ENCODE measurements around the gene SAFB. TPM values are rescaled to one million over a fixed set of nuclear protein-coding genes. Genes with fewer than 3 reads are reported as not detected.

SAFB gene
- polyA plus RNA-seq, 3 donors = 12.2 to 76.6 (median 23.1) TPM

- H4K20me1 ChIP-seq (ENCODE audit: insufficient read depth, low read length) = peaks cover 52% of the 10 kb centered on the region
- Mint-ChIP-seq H3K4me3 (peak within 1 kb of the TSS; percentile 93 to 95), H3K4me1 (peaks cover 28% of the 10 kb centered on the region), H3K27me3 (ENCODE audit: low read depth in 3 of 3) (peaks cover 0 to 4% (median 0%) of the 10 kb centered on the region in 3 donors), H3K27ac (peak within 1 kb of the TSS; percentile 87 to 95 (median 94)), H3K36me3 (peaks cover 27 to 35% of the 10 kb centered on the region in 2 donors), H3K9me3 (peaks cover 0 to 8% (median 0%) of the 10 kb centered on the region in 7 donors)
- TF ChIP-seq, protein P1, sequence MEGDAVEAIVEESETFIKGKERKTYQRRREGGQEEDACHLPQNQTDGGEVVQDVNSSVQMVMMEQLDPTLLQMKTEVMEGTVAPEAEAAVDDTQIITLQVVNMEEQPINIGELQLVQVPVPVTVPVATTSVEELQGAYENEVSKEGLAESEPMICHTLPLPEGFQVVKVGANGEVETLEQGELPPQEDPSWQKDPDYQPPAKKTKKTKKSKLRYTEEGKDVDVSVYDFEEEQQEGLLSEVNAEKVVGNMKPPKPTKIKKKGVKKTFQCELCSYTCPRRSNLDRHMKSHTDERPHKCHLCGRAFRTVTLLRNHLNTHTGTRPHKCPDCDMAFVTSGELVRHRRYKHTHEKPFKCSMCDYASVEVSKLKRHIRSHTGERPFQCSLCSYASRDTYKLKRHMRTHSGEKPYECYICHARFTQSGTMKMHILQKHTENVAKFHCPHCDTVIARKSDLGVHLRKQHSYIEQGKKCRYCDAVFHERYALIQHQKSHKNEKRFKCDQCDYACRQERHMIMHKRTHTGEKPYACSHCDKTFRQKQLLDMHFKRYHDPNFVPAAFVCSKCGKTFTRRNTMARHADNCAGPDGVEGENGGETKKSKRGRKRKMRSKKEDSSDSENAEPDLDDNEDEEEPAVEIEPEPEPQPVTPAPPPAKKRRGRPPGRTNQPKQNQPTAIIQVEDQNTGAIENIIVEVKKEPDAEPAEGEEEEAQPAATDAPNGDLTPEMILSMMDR (IDR thresholded peaks at IDR 0.05) = peak; percentile 97
- peak within 1 kb of the TSS; percentile 91 for H2AFZ ChIP-seq (ENCODE audit: insufficient read depth, low read depth, low read length, poor library complexity, severe bottlenecking)
- H3K27me3 ChIP-seq (ENCODE audit: control insufficient read depth in 2 of 2, insufficient read depth in 2 of 2, low read length in 2 of 2) = no peaks in the 10 kb centered on the region
- H3K36me3 ChIP-seq (replicated peaks in 1 of 2; ENCODE audit: control insufficient read depth in 1 of 2, insufficient read depth in 2 of 2, low read length in 2 of 2) = peaks cover 36 to 37% of the 10 kb centered on the region in 2 donors
- intact Hi-C loops (cut with micrococcal nuclease) = loop anchor here (2.0 kb wide), 3 partner anchors 28 to 100 kb away; partner anchors contain the start of genes CATSPERD (in 1 of the 2), DUS3L (in 1 of the 2) and LONP1 (in 1 of the 2)
- H3K9ac ChIP-seq (ENCODE audit: insufficient read depth, low read length, poor library complexity, severe bottlenecking) = peak within 1 kb of the TSS; percentile 92
- DNase-seq = peak; percentile 94 to 97 (median 95)
- peak within 1 kb of the TSS; percentile 56 to 99 (median 95) for H3K4me3 ChIP-seq (replicated peaks in 1 of 3; ENCODE audit: low read depth in 2 of 3, low read length in 3 of 3)
- peaks cover 53% of the 10 kb centered on the region for H3K79me2 ChIP-seq (ENCODE audit: insufficient read depth, low read length)
- H3K4me1 ChIP-seq (ENCODE audit: control insufficient read depth in 1 of 2, insufficient read depth in 2 of 2, low read length in 2 of 2) = peaks cover 27 to 40% of the 10 kb centered on the region in 2 donors
- under 1% methylated on average over 68 of the region's 73 CpGs for WGBS (ENCODE audit: insufficient coverage)
- H3K9me3 ChIP-seq (replicated peaks in 1 of 2; ENCODE audit: control insufficient read depth in 1 of 2, insufficient read depth in 1 of 2, low read length in 2 of 2) = no peaks in the 10 kb centered on the region
- peak within 1 kb of the TSS; percentile 88 to 92 for H3K27ac ChIP-seq (ENCODE audit: low read depth in 1 of 2, low read length in 2 of 2)
- H3K4me2 ChIP-seq (replicated peaks; ENCODE audit: extremely low read depth, low read length, poor library complexity, severe bottlenecking) = peak within 1 kb of the TSS; percentile 71
Observed at GRCh38 chr19:5690125-5690954, 67.5 kb downstream of the SAFB start, which contains the start of gene RPL36. TSS of gene RPL36 (plus strand) at chr19:5690295. CDS start at chr19:5690508, 213 bp downstream.

Measured in CD14-positive monocyte (primary cell).